Retina (tissue), 1 donor: Measurements from ENCODE around the gene NDUFS2.

Experiments
- DNase-seq: peaks from one replicate; pipeline ENCODE4 v3.0.0-alpha.2; 2016

NDUFS2 gene

GRCh38 chr1:161196521-161197451 is 5.4 kb upstream of the NDUFS2 start:
- peak; percentile 75 for DNase-seq

- no peak for DNase-seq
Measured at GRCh38 chr1:161197560-161198193, 4.5 kb upstream of the NDUFS2 start.

- peak; percentile 75 for DNase-seq
Measured at GRCh38 chr1:161198194-161198896, 3.8 kb upstream of the NDUFS2 start.

- DNase-seq, result no peak
Measured at GRCh38 chr1:161198897-161199431, 3.2 kb upstream of the NDUFS2 start, which contains the start of gene ADAMTS4. ADAMTS4 (minus strand) TSS chr1:161199054; CDS start chr1:161198627, 427 bp downstream.

GRCh38 chr1:161199506-161200139 is 2.5 kb upstream of the NDUFS2 start:
- no peak for DNase-seq

GRCh38 chr1:161200421-161200991 is 1.7 kb upstream of the NDUFS2 start:
- no peak for DNase-seq

- DNase-seq, result peak; percentile 39
Measured at GRCh38 chr1:161200992-161201835, 953 bp upstream of the NDUFS2 start.

- DNase-seq, result no peak
Measured at GRCh38 chr1:161206411-161207140, 4.4 kb downstream of the NDUFS2 start.

GRCh38 chr1:161207173-161207572 is 5.0 kb downstream of the NDUFS2 start:
- DNase-seq, result no peak

- DNase-seq, result peak; percentile 69
Measured at GRCh38 chr1:161209790-161210409, 7.7 kb downstream of the NDUFS2 start.

GRCh38 chr1:161214369-161214768 is 12.2 kb downstream of the NDUFS2 start:
- no peak for DNase-seq

GRCh38 chr1:161215076-161215475 is 12.9 kb downstream of the NDUFS2 start, which contains the start of gene FCER1G:
FCER1G (plus strand) TSS chr1:161215295; CDS start chr1:161215322, 27 bp downstream.
- DNase-seq, result no peak

- DNase-seq, result no peak
Measured at GRCh38 chr1:161216945-161217712, 15.0 kb downstream of the NDUFS2 start.

- DNase-seq, result no peak
Measured at GRCh38 chr1:161217831-161218230, 15.7 kb downstream of the NDUFS2 start.

GRCh38 chr1:161218301-161219077 is 16.3 kb downstream of the NDUFS2 start:
- DNase-seq, result no peak

- DNase-seq, result no peak
Measured at GRCh38 chr1:161219078-161219892, 17.1 kb downstream of the NDUFS2 start.

GRCh38 chr1:161220002-161220401 is 17.8 kb downstream of the NDUFS2 start:
- DNase-seq, result no peak
